Measurements from ENCODE around the gene LCP2. TPM values are rescaled to one million over a fixed set of nuclear protein-coding genes. Genes with fewer than 3 reads are reported as not detected.

Gene LCP2
- polyA plus RNA-seq, 3 donors: 52.0 to 177 (median 89.5) TPM

DNA sequence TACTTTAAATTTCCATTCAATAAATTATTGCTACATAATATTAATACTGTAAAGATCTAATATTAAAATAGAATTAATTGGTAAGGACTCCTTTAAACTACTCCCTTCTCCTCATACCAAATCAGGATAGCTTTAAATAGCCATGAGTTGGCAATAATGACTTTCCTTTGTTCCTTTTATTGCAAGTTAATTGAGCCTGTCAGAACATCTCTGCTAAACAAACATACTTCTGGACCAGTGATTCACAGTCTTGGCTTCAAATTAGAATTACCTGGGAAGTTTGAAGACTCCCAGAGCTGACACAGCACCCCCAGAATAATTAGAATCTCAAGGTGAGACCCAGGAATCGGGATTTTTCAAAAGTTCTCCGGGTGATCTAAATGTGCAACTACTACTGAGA, 46.1 kb downstream of the LCP2 start:
- Histone ChIP-seq H3K27me3 (ENCODE audit: control insufficient read depth in 2 of 2, insufficient read depth in 2 of 2, low read length in 2 of 2) (no peaks in the 10 kb centered on the region), H3K4me2 (replicated peaks; ENCODE audit: extremely low read depth, low read length, poor library complexity, severe bottlenecking) (no peak overlapping the region), H3K27ac (ENCODE audit: low read depth in 1 of 2, low read length in 2 of 2) (no peak overlapping the region), H4K20me1 (ENCODE audit: insufficient read depth, low read length) (peaks cover 99% of the 10 kb centered on the region), H3K9me3 (replicated peaks in 1 of 2; ENCODE audit: control insufficient read depth in 1 of 2, insufficient read depth in 1 of 2, low read length in 2 of 2) (peaks cover 0 to 6% of the 10 kb centered on the region in 2 donors), H3K36me3 (replicated peaks in 1 of 2; ENCODE audit: control insufficient read depth in 1 of 2, insufficient read depth in 2 of 2, low read length in 2 of 2) (peaks cover 99% of the 10 kb centered on the region in 2 donors), H3K9ac (ENCODE audit: insufficient read depth, low read length, poor library complexity, severe bottlenecking) (no peak overlapping the region), H3K4me3 (replicated peaks in 1 of 3; ENCODE audit: low read depth in 2 of 3, low read length in 3 of 3) (no peak overlapping the region), H2AFZ (ENCODE audit: insufficient read depth, low read depth, low read length, poor library complexity, severe bottlenecking) (no peak overlapping the region), H3K4me1 (ENCODE audit: control insufficient read depth in 1 of 2, insufficient read depth in 2 of 2, low read length in 2 of 2) (peaks cover 0 to 4% of the 10 kb centered on the region in 2 donors), H3K79me2 (ENCODE audit: insufficient read depth, low read length) (peaks cover 5% of the 10 kb centered on the region)
- no peak for DNase-seq
- Mint-ChIP-seq H3K27me3 (ENCODE audit: low read depth in 3 of 3) (peaks cover 0 to 1% (median 0%) of the 10 kb centered on the region in 3 donors), H3K4me1 (peaks cover 6% of the 10 kb centered on the region), H3K27ac (no peak overlapping the region), H3K9me3 (peaks cover 0 to 4% (median 3%) of the 10 kb centered on the region in 7 donors), H3K36me3 (peaks cover 97 to 100% of the 10 kb centered on the region in 2 donors), H3K4me3 (no peak overlapping the region)
- TF ChIP-seq, protein P1, sequence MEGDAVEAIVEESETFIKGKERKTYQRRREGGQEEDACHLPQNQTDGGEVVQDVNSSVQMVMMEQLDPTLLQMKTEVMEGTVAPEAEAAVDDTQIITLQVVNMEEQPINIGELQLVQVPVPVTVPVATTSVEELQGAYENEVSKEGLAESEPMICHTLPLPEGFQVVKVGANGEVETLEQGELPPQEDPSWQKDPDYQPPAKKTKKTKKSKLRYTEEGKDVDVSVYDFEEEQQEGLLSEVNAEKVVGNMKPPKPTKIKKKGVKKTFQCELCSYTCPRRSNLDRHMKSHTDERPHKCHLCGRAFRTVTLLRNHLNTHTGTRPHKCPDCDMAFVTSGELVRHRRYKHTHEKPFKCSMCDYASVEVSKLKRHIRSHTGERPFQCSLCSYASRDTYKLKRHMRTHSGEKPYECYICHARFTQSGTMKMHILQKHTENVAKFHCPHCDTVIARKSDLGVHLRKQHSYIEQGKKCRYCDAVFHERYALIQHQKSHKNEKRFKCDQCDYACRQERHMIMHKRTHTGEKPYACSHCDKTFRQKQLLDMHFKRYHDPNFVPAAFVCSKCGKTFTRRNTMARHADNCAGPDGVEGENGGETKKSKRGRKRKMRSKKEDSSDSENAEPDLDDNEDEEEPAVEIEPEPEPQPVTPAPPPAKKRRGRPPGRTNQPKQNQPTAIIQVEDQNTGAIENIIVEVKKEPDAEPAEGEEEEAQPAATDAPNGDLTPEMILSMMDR (IDR thresholded peaks at IDR 0.05): no peak
- no CpG with 5 or more reads among the region's 2 CpGs for WGBS (ENCODE audit: insufficient coverage)
- intact Hi-C loops (cut with micrococcal nuclease): no loop called here

- peaks cover 0 to 7% of the 10 kb centered on the region in 2 donors for H3K9me3 ChIP-seq (replicated peaks in 1 of 2; ENCODE audit: control insufficient read depth in 1 of 2, insufficient read depth in 1 of 2, low read length in 2 of 2)
- peaks cover 99% of the 10 kb centered on the region in 2 donors for H3K36me3 ChIP-seq (replicated peaks in 1 of 2; ENCODE audit: control insufficient read depth in 1 of 2, insufficient read depth in 2 of 2, low read length in 2 of 2)
- TF ChIP-seq, protein P1 (IDR thresholded peaks at IDR 0.05): no peak
- H4K20me1 ChIP-seq (ENCODE audit: insufficient read depth, low read length): peaks cover 98% of the 10 kb centered on the region
- no CpG with 5 or more reads among the region's 3 CpGs for WGBS (ENCODE audit: insufficient coverage)
- H3K4me2 ChIP-seq (replicated peaks; ENCODE audit: extremely low read depth, low read length, poor library complexity, severe bottlenecking): no peak overlapping the region
- intact Hi-C loops (cut with micrococcal nuclease): no loop called here
- peaks cover 6% of the 10 kb centered on the region for H3K4me1 Mint-ChIP-seq
- peaks cover 1 to 8% (median 3%) of the 10 kb centered on the region in 7 donors for H3K9me3 Mint-ChIP-seq
- H3K36me3 Mint-ChIP-seq: peaks cover 96 to 99% of the 10 kb centered on the region in 2 donors
- H3K4me1 ChIP-seq (ENCODE audit: control insufficient read depth in 1 of 2, insufficient read depth in 2 of 2, low read length in 2 of 2): peaks cover 0 to 4% of the 10 kb centered on the region in 2 donors
- no peak overlapping the region for H3K4me3 ChIP-seq (replicated peaks in 1 of 3; ENCODE audit: low read depth in 2 of 3, low read length in 3 of 3)
- no peak for DNase-seq
- no peak overlapping the region for H3K9ac ChIP-seq (ENCODE audit: insufficient read depth, low read length, poor library complexity, severe bottlenecking)
- H3K79me2 ChIP-seq (ENCODE audit: insufficient read depth, low read length): peaks cover under 1% of the 10 kb centered on the region
- peak overlapping the region in 1 of 7 donors; percentile 51 for H3K27ac Mint-ChIP-seq
- peaks cover 0 to 1% (median 0%) of the 10 kb centered on the region in 3 donors for H3K27me3 Mint-ChIP-seq (ENCODE audit: low read depth in 3 of 3)
- no peak overlapping the region for H2AFZ ChIP-seq (ENCODE audit: insufficient read depth, low read depth, low read length, poor library complexity, severe bottlenecking)
- H3K27me3 ChIP-seq (ENCODE audit: control insufficient read depth in 2 of 2, insufficient read depth in 2 of 2, low read length in 2 of 2): no peaks in the 10 kb centered on the region
- H3K4me3 Mint-ChIP-seq: no peak overlapping the region
- no peak overlapping the region for H3K27ac ChIP-seq (ENCODE audit: low read depth in 1 of 2, low read length in 2 of 2)
Measured at GRCh38 chr5:170250810-170251317, 46.7 kb downstream of the LCP2 start.
